DMS53 treated with DMSO at 0.1 percent for 48 hours (cell line): ENCODE data around the gene PRSS48.
"Not testable (repeated sequence)": the region's sequence is repeated elsewhere in the genome, so short reads cannot be mapped to it uniquely, and the experiment has no call there.

Experiments used
- DNase-seq: peaks from one replicate; lab custom pipeline; 2025; ENCODE audit not compliant: unreplicated experiment; lab: John Stamatoyannopoulos, UW

The PRSS48 gene

DNA sequence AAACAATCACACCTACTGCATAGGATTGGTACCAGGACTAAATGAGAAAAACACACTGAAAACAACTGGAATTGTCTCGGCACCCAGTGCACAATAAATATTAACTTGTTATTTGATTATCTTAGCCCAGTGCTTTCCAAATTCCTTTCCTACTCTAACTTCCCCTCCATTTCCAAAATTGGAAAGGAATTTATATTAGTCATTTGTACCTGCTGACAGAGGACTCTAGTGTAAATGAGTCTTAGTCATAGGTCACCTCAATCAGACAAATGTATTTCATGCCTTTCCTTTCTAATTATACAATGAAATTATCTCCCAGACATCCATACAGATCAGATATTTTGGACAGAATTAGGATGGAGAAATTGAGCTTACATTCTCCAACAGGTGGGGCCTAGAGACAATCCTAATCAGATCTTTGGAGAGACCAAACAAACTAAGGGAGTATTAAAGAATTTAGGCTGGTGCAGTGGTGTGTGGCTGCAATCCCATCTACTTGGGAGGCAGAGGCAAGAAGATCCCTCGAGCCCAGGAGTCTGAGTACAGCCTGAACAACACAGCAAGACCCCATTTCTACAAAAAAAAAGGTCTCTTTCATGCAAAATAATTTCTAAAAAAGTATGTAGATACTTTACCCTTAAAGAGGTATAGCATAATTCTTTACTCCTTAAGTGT is 38.4 kb downstream of the PRSS48 start:
- DNase-seq, result no peak

DNA sequence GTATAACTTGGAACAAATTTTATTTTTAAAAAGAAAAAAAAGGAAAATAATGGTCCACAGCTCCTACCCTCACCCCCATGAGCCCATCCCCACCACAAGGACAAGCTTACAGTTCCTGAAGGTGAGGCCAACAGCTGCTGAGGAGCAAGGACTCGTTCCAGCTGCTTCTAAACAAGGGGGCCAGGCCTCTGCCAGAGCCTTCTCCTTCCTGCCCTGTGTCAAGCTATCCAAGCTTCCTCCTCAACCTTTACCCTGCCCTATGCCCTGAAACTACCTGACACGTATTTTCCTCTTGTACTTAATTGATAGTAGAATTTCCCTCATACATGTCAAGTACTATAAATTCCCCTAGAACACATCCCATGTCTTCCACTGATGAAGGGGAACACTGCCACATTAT is 39.7 kb downstream of the PRSS48 start:
- DNase-seq, result no peak

DNA sequence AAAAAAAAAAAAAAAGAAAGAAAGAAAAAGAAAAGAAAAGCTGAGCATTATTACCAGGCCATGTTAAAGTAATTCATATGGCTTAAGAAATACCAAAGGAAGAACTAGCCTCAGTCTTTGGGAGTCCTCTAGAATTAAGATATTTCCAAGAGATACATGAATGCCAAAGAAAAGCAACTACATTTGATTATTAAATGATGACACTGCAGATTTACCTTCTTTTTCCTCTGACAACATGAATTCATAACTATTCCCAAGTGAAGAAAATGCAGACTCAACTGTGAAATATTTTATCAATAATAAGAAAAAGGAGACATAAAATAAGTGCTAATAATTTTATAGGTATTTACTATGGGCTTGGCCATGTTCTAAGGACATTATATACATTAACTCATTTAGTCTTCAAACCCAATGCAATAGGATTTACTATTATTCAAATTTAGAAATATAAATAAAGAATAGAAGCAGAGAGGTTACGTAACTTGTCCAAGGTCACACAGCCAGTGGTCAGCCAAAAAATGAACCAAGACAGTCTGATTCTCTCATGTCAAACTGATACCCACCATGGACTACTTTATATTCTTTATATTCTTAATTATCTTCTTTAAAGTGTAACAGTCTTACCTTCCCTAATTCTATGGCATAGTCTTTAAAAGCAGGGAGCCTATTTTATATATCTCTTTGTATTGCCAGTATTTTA is 41.5 kb downstream of the PRSS48 start:
- no peak for DNase-seq

DNA sequence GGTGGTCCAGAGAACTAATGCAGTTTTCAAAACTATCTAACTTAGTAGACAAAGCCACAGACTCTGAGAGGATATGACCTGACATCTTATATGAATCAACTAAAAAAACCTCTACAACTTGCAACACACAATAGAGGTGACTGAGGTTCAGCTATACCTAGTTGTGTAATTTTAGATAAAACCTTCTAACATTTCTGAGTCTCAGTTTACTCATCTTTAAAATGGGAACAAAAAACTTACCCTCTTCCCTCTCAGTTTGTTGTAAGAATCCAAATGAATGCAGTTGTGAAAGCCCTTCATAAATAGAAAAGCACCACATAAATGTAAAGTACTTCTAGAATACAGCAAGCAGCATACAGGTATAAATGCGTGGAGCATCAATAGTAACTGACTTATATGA is 42.5 kb downstream of the PRSS48 start:
- no peak for DNase-seq

DNA sequence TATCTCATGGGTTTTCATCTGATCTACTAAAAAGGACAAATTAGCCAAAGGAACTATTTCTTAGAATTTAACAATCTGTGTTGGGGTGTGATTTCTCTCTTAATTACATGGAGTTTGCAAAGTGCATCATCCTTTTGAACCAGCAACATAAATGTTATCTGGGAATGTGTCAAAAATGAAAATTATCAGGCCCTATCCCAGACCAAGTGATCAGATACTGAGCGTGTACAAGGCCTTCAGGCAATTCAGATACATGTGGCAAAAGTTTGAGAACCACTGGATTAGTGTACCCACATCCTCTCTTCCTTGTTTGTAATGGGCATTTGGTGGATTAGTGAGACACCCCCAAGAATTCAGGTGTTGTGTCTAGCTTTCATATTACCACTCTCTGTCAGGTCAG is 44.6 kb downstream of the PRSS48 start:
- no peak for DNase-seq

DNA sequence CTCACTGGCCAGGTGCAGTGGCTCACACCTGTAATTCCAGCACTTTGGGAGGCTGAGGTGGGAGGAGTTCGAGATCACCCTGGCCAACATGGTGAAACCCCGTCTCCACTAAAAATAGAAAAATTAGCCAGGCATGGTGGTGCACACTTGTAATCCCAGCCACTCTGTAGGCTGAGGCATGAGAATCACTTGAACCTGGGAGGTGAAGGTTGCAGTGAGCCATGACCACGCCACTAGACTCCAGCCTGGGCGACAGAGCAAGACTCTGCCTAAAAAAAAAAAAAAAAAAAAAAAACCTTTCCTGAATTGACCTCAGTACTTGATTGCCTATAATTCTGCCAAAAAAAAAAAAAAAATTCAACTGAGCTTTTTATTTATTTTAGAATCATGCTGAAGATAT is 45.2 kb downstream of the PRSS48 start:
- DNase-seq, result not testable (repeated sequence)

DNA sequence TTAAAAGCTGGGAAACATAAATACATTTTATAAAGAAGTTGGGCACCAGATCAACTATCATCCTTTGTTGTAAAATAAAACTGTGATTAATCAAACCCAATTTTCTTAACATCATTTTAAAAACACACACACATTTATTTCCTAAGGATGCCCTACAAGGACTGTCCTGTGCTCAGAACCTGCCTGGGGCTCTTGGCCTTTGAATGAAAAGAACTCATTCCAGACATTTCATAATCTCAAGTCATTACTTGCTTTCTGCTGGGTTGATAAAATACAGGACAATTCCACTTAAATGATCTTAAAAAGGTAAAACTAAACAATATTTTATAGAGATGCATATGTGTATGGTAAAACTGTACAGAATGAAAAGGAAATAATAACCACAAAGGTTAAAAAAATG is 45.6 kb downstream of the PRSS48 start:
- DNase-seq, result no peak

DNA sequence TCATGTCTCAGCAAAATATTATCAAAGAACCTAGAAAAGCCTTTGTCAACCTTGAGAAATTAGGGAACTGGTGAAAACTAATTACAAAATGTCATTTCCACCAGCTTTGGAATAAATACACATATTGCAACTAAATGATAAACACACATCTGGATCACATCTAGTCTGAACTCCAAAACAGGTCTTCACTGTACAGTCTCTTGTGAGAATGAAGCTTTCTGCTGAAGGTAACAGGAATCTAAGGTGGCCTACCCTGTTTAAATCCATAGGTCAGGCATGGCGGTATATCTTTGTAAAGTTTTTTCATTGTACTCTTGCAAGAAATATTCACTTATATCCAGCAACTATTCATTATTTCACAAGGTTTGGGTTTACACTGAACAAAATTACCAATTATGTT is 46.7 kb downstream of the PRSS48 start:
- DNase-seq, result no peak

DNA sequence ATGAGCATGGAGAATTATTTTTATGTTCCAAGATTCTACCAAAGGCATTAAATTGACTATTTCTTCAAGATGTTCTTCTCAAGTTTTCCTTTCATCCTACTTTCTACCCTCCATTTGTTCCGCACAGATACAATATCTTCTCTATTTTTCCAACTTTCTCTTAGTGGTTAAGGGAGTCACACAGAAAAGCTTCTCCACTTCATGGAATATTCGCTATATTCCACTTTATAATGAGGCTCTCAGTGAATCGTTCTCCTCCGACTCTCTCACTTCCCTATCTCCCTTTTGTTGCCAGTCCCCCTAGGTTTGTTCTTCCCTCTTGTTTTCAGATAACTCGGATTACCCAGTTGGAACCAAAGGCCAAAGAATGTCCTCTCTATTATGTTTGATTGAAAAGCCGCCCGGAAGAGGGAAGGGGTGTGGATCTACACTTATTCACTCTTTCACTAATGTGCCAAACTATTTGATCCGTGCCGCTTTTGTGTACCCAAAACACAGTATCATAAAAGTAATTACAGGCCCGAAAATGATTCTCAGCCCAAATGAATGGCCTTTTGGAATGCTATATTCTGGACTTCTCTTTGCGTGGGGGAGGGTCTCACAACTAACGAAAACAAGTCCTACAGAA is 47.3 kb downstream of the PRSS48 start:
- DNase-seq, result no peak

DNA sequence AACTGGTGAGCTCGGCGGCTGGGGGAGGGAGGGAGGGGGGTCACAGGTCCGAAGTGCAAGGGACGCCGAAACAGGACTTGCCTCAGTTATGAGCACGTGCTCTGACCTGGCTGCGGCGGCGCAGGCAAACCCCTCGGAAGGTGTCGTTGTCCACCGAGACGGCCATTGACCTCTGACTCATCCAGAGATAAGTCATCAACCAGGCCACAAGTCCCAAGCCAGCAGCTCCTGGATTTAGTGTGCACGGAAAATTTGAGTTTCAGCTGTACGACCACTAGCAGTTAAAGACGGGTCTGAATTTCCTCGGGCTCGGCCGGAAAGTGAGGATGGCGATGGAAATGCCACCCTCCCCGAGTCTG is 47.8 kb downstream of the PRSS48 start:
- peak; percentile 16 for DNase-seq

DNA sequence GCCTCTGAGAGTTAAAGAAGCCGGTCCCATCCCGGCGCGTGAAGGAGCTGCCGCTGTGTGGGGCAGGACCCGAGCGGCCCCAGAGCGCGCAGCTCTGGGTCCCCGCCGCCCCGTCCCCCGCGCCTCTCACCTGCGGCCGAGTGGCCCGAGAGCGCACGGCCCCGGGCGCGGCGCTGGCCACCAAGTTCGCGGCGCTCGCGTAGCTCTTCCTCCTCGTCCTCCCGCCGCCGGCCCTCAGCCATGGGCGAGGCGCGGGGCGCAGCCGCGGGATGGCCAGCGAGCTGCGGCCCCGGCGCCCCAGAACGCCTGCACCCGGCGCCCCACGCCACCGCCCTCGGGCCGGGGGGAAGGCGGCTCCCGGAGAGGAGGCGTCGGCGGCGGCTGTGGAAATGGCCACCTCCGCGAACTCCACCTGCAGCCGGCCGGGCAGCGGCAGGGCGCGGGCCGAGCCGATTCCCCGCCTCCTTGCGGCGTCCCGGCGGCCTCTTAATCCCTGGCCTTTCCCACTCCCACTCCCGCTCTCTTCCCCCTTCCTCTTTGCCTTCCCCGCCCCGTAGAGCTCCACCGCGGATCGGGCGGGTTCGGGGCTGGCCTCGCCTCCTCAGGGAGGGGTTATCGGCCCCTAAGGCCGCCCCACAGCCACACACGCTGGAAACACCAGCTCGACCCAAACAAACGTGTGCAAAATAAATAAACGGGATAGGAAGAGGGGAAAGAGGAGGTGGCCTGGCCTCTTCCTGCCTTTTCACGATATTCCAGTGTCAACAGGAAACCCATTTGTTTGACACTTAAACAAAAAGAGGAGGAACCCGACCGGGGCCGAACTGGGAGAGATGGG is 48.4 kb downstream of the PRSS48 start, which contains the start of gene SH3D19:
Gene SH3D19, minus strand, starts transcription at position 495 of the 838 bp plus-strand sequence. Its CDS starts 253 bp downstream, at position 242.
- peak; percentile 73 for DNase-seq

DNA sequence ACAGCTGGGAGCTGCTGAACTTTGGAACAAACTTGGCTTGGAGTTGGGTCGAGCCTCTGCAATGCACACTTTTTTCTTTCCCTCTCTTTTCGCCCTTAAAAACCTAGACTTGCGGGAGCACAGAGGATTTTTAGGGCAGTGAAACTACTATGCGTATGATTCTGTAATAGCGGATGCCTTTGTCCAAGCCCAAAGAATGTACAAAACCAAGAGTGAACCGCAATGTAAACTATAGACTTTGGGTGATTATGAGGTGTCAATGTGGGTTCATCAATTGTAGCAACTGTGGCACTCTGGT is 48.9 kb downstream of the PRSS48 start:
- DNase-seq, result no peak

DNA sequence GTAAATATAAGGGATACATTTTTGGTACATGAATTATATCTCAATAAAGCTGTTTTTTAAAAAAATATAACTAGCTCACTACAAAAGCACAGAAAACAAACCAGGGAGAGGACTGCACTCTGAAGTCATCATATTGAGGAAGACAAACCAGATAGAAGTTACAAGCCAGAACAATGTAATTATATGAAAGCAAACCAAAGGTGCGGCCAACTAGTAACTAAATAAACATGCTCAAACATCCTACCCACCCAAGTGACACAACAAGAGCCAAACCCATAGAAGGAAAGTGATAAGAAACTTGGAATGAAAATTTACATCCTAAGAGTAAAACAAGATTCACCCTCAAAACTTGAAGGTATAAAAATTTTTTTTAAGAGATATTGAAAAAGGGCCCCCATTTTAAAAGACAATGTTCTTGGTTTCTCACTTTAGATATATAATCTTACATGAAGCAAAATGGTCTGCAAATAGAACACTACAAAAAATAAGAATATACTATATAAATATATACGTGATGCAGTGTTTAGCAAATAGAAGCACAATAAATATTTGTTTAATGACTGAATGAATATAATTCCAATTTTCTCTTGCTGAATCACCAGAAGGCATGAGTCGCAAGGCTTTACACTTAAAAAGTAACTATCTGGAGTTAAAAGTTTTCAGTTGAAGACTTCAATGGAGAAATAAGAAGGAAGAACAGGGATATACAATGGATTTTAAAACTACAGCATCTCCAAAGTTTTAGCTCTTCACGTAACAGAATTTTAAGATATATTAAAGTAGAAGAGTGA is 52.5 kb downstream of the PRSS48 start:
- DNase-seq, result no peak

DNA sequence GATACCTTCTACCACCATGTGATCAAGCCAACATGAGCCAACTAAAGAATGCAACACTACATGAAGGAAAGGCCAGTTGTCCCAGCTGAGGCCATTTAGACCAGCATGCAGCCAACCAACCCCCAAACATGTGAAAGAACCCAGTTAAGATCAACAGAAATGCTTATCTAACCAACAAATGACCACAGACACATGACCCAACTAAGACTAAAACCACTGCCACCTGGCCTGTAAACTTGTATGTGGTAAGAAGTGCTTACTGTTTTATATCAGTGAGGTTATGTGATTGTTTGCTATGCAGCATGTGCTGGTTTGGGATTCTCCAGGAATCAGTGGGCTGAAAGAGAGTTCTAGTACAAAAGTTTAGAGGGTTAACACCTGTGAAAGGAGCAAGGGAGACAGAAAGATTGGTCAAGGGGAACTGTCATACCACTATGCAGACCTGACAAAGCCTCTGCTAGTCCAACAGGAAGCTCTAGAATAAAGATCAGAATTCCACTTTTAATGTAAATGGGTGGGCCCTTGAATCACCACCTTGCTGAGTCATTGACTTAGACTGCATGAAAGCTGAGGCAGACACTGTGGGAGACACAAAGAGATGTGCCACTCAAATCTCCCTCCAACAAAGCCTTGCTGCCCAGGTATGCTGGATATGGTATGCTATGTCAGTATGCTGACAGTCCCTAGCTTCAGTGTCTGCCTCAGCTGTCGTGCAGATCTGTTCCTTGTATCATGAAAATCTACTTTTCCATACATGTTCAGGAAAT is 54.5 kb downstream of the PRSS48 start:
- no peak for DNase-seq

DNA sequence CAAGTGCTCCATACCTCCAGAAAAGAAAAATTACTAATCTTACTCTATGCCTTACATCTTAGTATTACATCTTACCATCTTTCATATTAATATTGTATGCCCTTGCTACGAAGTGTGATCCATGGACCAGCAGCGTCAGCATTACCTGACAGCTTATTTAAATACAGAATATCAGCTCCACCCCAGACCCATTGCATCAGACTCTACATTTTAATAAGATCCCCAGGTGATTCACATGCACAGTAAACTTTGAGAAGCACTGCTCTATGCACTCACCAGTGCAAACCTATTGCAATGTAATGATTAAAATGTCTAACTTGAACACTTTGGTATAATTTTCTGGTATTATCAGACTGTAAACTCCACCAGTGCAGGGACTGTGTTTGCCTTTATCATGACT is 62.5 kb downstream of the PRSS48 start:
- DNase-seq, result no peak

DNA sequence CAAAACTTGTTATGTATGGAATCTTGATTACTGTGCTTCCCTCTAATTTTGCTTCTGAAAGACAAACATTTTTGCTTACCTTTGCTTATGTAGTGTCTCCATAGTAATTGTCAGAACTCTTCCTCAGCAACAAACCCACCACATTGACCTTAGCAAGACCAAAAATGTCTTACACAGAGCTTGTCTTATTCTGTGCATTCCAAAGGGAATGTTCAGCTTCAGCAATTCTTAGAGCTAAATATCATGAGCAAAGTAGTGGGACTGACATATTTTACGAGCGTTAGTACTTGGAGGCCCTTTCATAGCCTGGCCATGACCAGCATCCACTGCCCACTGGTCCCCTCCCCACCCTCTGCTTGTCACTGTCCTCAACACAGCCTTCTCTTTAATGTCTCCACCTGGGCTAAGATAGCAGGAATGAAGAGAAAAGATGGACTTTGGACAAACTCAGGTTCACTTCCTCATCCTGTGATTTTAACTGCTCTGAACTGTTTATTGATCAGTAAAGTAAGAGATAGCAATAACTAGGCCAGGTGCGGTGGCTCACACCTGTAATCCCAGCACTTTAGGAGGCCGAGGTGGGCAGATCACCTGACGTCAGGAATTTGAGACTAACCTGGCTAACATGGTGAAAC is 63.9 kb downstream of the PRSS48 start:
- no peak for DNase-seq
